ENCODE measurements around the gene HSF2. TPM values are rescaled to one million over a fixed set of nuclear protein-coding genes. Genes with fewer than 3 reads are reported as not detected.

The HSF2 gene
- total RNA-seq, 1 donor from 2014 or later = 12.3 TPM

DNA sequence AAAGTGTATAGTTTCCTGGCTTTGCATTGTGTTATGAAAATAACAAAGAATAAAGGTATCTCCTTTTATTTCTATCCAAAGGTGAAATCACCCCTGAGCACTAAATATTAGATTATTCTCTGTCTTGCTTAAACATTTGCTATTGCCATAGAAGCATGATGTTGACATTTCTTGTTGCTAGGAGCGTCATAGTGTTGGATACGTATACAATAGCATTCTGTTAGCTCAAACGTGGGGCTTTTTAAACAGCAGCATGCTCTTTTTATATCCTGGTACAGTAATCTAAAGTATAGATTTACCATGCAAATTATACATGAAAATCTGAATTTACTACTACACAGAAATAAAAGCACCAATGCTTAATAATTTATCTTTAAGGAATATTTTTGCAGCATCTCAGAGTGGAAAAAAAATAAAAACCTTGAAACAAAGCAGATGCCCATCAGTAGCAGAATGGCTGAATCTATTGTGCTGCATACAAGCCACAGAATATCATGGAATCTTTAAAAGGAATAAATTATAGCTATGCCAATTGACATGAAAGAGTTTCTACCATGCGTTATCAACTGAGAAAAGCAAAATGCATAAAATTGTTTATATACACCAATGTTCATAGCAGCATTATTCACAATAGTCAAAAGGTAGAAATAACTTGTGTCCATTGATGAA lies 9.6 kb upstream of the HSF2 start:
- no peaks in the 10 kb centered on the region for H3K4me1 Mint-ChIP-seq (ENCODE audit: low read depth)
- H3K36me3 Mint-ChIP-seq (ENCODE audit: low read depth) = no peaks in the 10 kb centered on the region
- TF ChIP-seq, protein P1, sequence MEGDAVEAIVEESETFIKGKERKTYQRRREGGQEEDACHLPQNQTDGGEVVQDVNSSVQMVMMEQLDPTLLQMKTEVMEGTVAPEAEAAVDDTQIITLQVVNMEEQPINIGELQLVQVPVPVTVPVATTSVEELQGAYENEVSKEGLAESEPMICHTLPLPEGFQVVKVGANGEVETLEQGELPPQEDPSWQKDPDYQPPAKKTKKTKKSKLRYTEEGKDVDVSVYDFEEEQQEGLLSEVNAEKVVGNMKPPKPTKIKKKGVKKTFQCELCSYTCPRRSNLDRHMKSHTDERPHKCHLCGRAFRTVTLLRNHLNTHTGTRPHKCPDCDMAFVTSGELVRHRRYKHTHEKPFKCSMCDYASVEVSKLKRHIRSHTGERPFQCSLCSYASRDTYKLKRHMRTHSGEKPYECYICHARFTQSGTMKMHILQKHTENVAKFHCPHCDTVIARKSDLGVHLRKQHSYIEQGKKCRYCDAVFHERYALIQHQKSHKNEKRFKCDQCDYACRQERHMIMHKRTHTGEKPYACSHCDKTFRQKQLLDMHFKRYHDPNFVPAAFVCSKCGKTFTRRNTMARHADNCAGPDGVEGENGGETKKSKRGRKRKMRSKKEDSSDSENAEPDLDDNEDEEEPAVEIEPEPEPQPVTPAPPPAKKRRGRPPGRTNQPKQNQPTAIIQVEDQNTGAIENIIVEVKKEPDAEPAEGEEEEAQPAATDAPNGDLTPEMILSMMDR (IDR thresholded peaks at IDR 0.05) = no peak
- no peak overlapping the region for H3K27ac Mint-ChIP-seq (ENCODE audit: unreplicated experiment)
- no peaks in the 10 kb centered on the region for H3K9me3 Mint-ChIP-seq (ENCODE audit: low read depth)
- no peak for DNase-seq (ENCODE audit: low spot score)
- H3K27me3 Mint-ChIP-seq (ENCODE audit: low read depth) = peaks cover 5% of the 10 kb centered on the region
- no peak overlapping the region for H3K4me3 Mint-ChIP-seq (ENCODE audit: unreplicated experiment)

- Mint-ChIP-seq H3K27ac (ENCODE audit: unreplicated experiment) (no peak overlapping the region), H3K27me3 (ENCODE audit: low read depth) (no peaks in the 10 kb centered on the region), H3K4me1 (ENCODE audit: low read depth) (no peaks in the 10 kb centered on the region)
Measured at GRCh38 chr6:122392564-122393350, 6.7 kb upstream of the HSF2 start.

DNA sequence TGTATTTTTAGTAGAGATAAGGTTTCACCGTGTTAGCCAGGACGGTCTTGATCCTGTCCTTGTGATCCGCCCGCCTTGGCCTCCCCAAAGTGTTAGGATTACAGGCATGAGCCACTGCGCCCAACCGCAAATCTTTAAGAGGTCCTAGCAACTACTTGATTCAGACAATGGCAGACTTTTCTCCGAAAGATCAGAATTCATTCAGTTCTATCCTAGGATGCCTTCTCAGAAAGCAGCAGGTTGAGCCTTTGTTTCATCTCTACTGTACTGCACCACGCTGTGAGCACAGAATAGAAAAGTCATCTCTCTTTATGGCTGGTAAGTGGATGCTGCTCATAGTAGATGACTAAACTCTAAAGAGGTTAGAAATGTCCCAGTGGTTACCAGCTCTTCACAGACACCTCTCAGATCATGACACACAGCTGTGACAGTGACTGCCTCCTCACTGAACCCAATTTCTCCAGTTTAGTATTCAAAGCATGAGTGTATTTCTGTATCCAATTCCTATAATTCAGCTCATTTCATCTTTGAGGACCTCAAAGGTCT lies 6.0 kb upstream of the HSF2 start:
- H3K4me1 Mint-ChIP-seq (ENCODE audit: low read depth) = no peaks in the 10 kb centered on the region
- H3K36me3 Mint-ChIP-seq (ENCODE audit: low read depth) = no peaks in the 10 kb centered on the region
- H3K4me3 Mint-ChIP-seq (ENCODE audit: unreplicated experiment) = no peak overlapping the region
- no peak for DNase-seq (ENCODE audit: low spot score)
- no peaks in the 10 kb centered on the region for H3K9me3 Mint-ChIP-seq (ENCODE audit: low read depth)
- TF ChIP-seq, protein P1 (IDR thresholded peaks at IDR 0.05) = no peak
- no peak overlapping the region for H3K27ac Mint-ChIP-seq (ENCODE audit: unreplicated experiment)
- no peaks in the 10 kb centered on the region for H3K27me3 Mint-ChIP-seq (ENCODE audit: low read depth)

More at GRCh38 chr6:122392564-122393350, 6.7 kb upstream of the HSF2 start:
- Mint-ChIP-seq H3K4me3 (ENCODE audit: unreplicated experiment) (no peak overlapping the region), H3K36me3 (ENCODE audit: low read depth) (no peaks in the 10 kb centered on the region), H3K9me3 (ENCODE audit: low read depth) (no peaks in the 10 kb centered on the region)
- TF ChIP-seq, protein P1 (IDR thresholded peaks at IDR 0.05) = no peak
- no peak for DNase-seq (ENCODE audit: low spot score)

DNA sequence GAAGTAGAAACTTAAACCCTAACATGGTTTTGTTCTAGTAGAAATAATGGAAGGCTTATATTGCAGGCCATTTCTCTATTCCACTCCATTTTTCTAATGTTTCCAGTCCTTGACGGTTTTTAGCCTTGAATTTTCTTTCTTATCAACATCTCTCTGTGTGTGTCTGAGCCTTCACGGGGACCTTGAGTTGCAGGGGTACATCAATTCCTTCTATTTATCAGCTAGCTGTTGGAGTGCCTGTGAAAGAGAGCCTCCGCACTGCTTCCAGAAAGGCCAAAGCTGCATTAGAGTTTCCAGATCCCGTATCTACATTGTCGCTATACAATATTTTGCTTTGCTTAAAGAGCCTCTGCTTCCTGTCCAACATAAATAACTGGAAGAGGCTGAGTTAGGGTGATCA lies 5.4 kb upstream of the HSF2 start:
- Mint-ChIP-seq H3K9me3 (ENCODE audit: low read depth) (no peaks in the 10 kb centered on the region), H3K4me3 (ENCODE audit: unreplicated experiment) (no peak overlapping the region), H3K36me3 (ENCODE audit: low read depth) (no peaks in the 10 kb centered on the region), H3K27me3 (ENCODE audit: low read depth) (no peaks in the 10 kb centered on the region), H3K4me1 (ENCODE audit: low read depth) (peaks cover 5% of the 10 kb centered on the region), H3K27ac (ENCODE audit: unreplicated experiment) (no peak overlapping the region)
- TF ChIP-seq, protein P1 (IDR thresholded peaks at IDR 0.05) = no peak
- no peak for DNase-seq (ENCODE audit: low spot score)

DNA sequence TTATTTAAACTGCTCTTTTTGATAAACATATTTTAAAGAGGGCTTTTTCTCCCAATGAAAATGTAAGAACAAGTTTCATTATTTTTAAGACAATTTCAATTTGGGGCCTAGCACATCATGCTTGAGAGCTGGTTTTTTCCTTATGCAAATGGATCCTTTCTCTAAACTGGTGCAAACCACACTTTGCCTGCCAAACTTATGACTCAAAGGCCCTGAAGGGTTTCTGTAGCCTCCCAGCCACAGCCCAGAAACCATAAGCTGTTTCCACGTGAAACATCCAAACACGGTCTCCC lies 451 bp upstream of the HSF2 start:
- no peaks in the 10 kb centered on the region for H3K9me3 Mint-ChIP-seq (ENCODE audit: low read depth)
- TF ChIP-seq, protein P1 (IDR thresholded peaks at IDR 0.05) = no peak
- peaks cover 28% of the 10 kb centered on the region for H3K4me1 Mint-ChIP-seq (ENCODE audit: low read depth)
- H3K4me3 Mint-ChIP-seq (ENCODE audit: unreplicated experiment) = peak overlapping the region; percentile 63
- H3K27me3 Mint-ChIP-seq (ENCODE audit: low read depth) = no peaks in the 10 kb centered on the region
- peak overlapping the region; percentile 93 for H3K27ac Mint-ChIP-seq (ENCODE audit: unreplicated experiment)
- no peak for DNase-seq (ENCODE audit: low spot score)
- H3K36me3 Mint-ChIP-seq (ENCODE audit: low read depth) = no peaks in the 10 kb centered on the region

Data from chondrocyte (in vitro differentiated cells).